Adipose tissue (tissue), 3 donors: Measurements from ENCODE around the gene NKD1. TPM values are rescaled to one million over a fixed set of nuclear protein-coding genes. Genes with fewer than 3 reads are reported as not detected.

Source experiments
- polyA plus RNA-seq, 3 donors: library from polyadenylated mRNA; stranded (reverse); fragments of 200-250 nt; gene quantifications; one replicate each; pipeline ENCODE4 v1.2.3, GENCODE V29; 2013
- donor health status: healthy with polysubstance abuse.
- donor health status: Bipolar disorder and iron deficiency.
- donor health status: healthy.

NKD1 gene
- polyA plus RNA-seq, 3 donors = 0.31 to 1.3 (median 1.1) TPM

Other genes with a start within 250 kb of the NKD1 start
- gene BRD7, start 179.4 kb upstream of the NKD1 start, polyA plus RNA-seq = 10 to 100 TPM; 27.4 to 59.9 (median 32.0) TPM
- gene SNX20, start 132.9 kb downstream of the NKD1 start, polyA plus RNA-seq = 1 to 10 TPM in 2 of 3 donors, under 1 TPM in 1; 0.35 to 3.8 (median 1.8) TPM
- gene NOD2, start 145.2 kb downstream of the NKD1 start, polyA plus RNA-seq = 1 to 10 TPM in 2 of 3 donors, under 1 TPM in 1; 0.43 to 2.5 (median 1.2) TPM
- gene CYLD, start 193.7 kb downstream of the NKD1 start, polyA plus RNA-seq = 10 to 100 TPM in 2 of 3 donors, 1 to 10 TPM in 1; 5.8 to 12.5 (median 11.9) TPM